Measurements from ENCODE around the gene MAGI2.

Gene MAGI2

GRCh38 chr7:78704504-78704903, 749.0 kb downstream of the MAGI2 start:
- in situ Hi-C loops (cut with HindIII; ENCODE audit: low sequenced_read_pairs) = no loop called here
- H3K4me3 ChIP-seq (ENCODE audit: low read depth, low read length) = no peak overlapping the region
- DNase-seq (ENCODE audit: low read depth) = no peak
- no peak for TF ChIP-seq CTCF (IDR thresholded peaks at IDR 0.05; ENCODE audit: low read depth, low read length, missing control alignments)

DNA sequence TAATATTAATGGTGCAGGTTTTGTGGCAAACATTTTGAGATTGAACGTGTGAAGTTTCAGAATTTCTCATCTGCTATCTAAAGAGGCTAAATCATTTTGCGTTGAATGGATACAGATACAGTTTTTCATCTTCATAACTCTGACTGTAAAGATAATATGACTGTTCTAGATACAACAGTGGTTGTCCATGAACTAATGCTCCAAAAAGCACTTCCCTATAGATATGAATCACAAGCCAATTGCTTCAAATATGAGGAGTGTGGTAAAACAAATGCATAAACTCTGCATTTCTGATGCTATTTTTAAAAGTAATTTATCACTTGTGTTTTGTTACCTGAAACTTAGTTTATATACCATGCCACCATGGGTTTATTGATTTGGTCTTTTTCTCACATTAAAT, 750.1 kb downstream of the MAGI2 start:
- TF ChIP-seq CTCF (IDR thresholded peaks at IDR 0.05; ENCODE audit: low read depth, low read length, missing control alignments) = no peak
- no peak for DNase-seq (ENCODE audit: low read depth)
- no peak overlapping the region for H3K4me3 ChIP-seq (ENCODE audit: low read depth, low read length)
- in situ Hi-C loops (cut with HindIII; ENCODE audit: low sequenced_read_pairs) = no loop called here

GRCh38 chr7:78702770-78703169, 750.7 kb downstream of the MAGI2 start:
- TF ChIP-seq CTCF (IDR thresholded peaks at IDR 0.05; ENCODE audit: low read depth, low read length, missing control alignments) = no peak
- in situ Hi-C loops (cut with HindIII; ENCODE audit: low sequenced_read_pairs) = no loop called here
- peak; percentile 97 for DNase-seq (ENCODE audit: low read depth)
- no peak overlapping the region for H3K4me3 ChIP-seq (ENCODE audit: low read depth, low read length)

- H3K4me3 ChIP-seq (ENCODE audit: low read depth, low read length) = no peak overlapping the region
- TF ChIP-seq CTCF (IDR thresholded peaks at IDR 0.05; ENCODE audit: low read depth, low read length, missing control alignments) = no peak
- in situ Hi-C loops (cut with HindIII; ENCODE audit: low sequenced_read_pairs) = no loop called here
- no peak for DNase-seq (ENCODE audit: low read depth)
Observed at GRCh38 chr7:78695826-78696225, 757.6 kb downstream of the MAGI2 start.

- TF ChIP-seq CTCF (IDR thresholded peaks at IDR 0.05; ENCODE audit: low read depth, low read length, missing control alignments) = no peak
- in situ Hi-C loops (cut with HindIII; ENCODE audit: low sequenced_read_pairs) = no loop called here
- H3K4me3 ChIP-seq (ENCODE audit: low read depth, low read length) = no peak overlapping the region
- no peak for DNase-seq (ENCODE audit: low read depth)
Observed at GRCh38 chr7:78691584-78691983, 761.9 kb downstream of the MAGI2 start.

- in situ Hi-C loops (cut with HindIII; ENCODE audit: low sequenced_read_pairs) = no loop called here
- TF ChIP-seq CTCF (IDR thresholded peaks at IDR 0.05; ENCODE audit: low read depth, low read length, missing control alignments) = no peak
Observed at GRCh38 chr7:78690174-78690573, 763.3 kb downstream of the MAGI2 start.

DNA sequence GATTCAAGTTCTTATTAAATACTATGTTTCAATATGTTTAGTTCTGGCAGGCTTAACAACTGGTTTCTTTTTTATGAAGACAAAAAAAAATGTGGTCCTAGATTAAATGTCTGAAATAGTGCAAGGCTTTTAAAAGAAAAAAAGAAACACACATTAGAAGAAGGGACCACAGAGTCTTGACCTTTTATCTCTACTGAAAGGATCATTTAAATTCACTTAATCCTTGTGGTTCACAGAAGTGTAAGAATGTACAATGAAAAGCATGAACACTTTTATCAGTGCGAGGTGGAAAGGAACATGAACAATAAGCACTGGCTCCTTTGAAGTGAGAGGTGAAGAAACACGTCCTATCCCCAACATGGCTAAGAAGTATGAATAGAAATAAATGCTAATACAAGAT, 765.1 kb downstream of the MAGI2 start:
- DNase-seq (ENCODE audit: low read depth) = no peak
- no peak overlapping the region for H3K4me3 ChIP-seq (ENCODE audit: low read depth, low read length)
- no peak for TF ChIP-seq CTCF (IDR thresholded peaks at IDR 0.05; ENCODE audit: low read depth, low read length, missing control alignments)
- in situ Hi-C loops (cut with HindIII; ENCODE audit: low sequenced_read_pairs) = no loop called here

More at GRCh38 chr7:78690174-78690573, 763.3 kb downstream of the MAGI2 start:
- H3K4me3 ChIP-seq (ENCODE audit: low read depth, low read length) = no peak overlapping the region
- DNase-seq (ENCODE audit: low read depth) = no peak

Measured in astrocyte of the cerebellum (primary cell).